ENCODE measurements around the gene TUBGCP5. TPM values are rescaled to one million over a fixed set of nuclear protein-coding genes. Genes with fewer than 3 reads are reported as not detected.

The TUBGCP5 gene
- total and polyA plus RNA-seq, 2 of the 4 experiments (the other 2 are of a cell fraction): 13.0 to 19.4 TPM

DNA sequence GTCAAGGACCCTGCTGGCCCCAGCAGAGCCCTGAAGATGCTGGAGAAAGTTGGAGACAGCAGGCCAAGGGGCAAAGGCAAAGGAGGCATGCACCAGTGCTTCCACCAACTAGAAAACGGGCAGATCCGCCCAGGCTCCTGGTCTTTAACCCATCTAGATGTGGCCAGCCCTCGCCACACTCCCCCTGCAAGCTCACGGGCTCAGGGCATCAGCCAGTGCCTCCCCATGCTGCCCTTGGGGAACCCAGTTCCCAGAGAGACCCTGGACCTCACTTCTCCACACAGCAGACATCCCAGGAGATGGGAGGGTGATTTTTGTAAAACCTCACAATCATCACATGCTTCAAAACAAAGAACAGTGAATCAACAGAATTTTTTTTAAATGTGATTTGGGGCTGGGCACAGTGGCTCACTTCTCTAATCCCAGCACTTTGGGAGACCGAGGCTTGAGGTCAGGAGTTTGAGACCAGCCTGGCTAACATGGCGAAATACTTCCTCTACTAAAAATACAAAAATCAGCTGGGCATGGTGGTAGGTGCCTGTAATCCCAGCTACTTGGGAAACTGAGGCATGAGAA, 83.7 kb downstream of the TUBGCP5 start:
- H2BK5ac ChIP-seq (ENCODE audit: low read depth, low read length, poor library complexity, severe bottlenecking): no peak overlapping the region
- no peaks in the 10 kb centered on the region for H3K27me3 ChIP-seq (ENCODE audit: control insufficient read depth, insufficient read depth, low read length)
- peaks cover 13% of the 10 kb centered on the region for H3K9me1 ChIP-seq (ENCODE audit: insufficient read depth, low read length)
- H4K5ac ChIP-seq (ENCODE audit: low read depth, low read length): no peak overlapping the region
- no peak overlapping the region for H2BK15ac ChIP-seq (ENCODE audit: low read depth, low read length)
- peaks cover 88% of the 10 kb centered on the region for H4K20me1 ChIP-seq (ENCODE audit: insufficient read depth, low read length)
- TF ChIP-seq RFX5 (IDR thresholded peaks at IDR 0.05; ENCODE audit: low read depth, low read length) (no peak), CHD1 (IDR thresholded peaks at IDR 0.05; ENCODE audit: low read depth, low read length) (no peak), NFE2L2 (IDR thresholded peaks at IDR 0.05; ENCODE audit: low read depth, low read length) (no peak), CTCF (conservative IDR thresholded peaks at IDR 0.05; ENCODE audit: low read depth, low read length) (no peak), FOS (IDR thresholded peaks at IDR 0.05; ENCODE audit: low read depth, low read length) (no peak), MAZ (IDR thresholded peaks at IDR 0.05; ENCODE audit: borderline replicate concordance, low read depth, low read length) (no peak), RCOR1 (IDR thresholded peaks at IDR 0.05; ENCODE audit: insufficient replicate concordance, low read length) (no peak), RAD21 (IDR thresholded peaks at IDR 0.05; ENCODE audit: low read length) (no peak), SMC3 (IDR thresholded peaks at IDR 0.05; ENCODE audit: low read depth, low read length) (no peak), CEBPB (IDR thresholded peaks at IDR 0.05; ENCODE audit: low read depth, low read length) (no peak), BHLHE40 (IDR thresholded peaks at IDR 0.05; ENCODE audit: low read depth, low read length) (no peak), MXI1 (IDR thresholded peaks at IDR 0.05; ENCODE audit: borderline replicate concordance, low read depth, low read length) (no peak)
- TF ChIP-seq, protein P1, sequence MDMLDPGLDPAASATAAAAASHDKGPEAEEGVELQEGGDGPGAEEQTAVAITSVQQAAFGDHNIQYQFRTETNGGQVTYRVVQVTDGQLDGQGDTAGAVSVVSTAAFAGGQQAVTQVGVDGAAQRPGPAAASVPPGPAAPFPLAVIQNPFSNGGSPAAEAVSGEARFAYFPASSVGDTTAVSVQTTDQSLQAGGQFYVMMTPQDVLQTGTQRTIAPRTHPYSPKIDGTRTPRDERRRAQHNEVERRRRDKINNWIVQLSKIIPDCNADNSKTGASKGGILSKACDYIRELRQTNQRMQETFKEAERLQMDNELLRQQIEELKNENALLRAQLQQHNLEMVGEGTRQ (IDR thresholded peaks at IDR 0.05; ENCODE audit: low read depth, low read length): no peak
- TF ChIP-seq, protein P2, sequence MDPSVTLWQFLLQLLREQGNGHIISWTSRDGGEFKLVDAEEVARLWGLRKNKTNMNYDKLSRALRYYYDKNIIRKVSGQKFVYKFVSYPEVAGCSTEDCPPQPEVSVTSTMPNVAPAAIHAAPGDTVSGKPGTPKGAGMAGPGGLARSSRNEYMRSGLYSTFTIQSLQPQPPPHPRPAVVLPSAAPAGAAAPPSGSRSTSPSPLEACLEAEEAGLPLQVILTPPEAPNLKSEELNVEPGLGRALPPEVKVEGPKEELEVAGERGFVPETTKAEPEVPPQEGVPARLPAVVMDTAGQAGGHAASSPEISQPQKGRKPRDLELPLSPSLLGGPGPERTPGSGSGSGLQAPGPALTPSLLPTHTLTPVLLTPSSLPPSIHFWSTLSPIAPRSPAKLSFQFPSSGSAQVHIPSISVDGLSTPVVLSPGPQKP (IDR thresholded peaks at IDR 0.05; ENCODE audit: borderline replicate concordance, low read depth, low read length): no peak
- ATAC-seq (ENCODE audit: low read depth) (no peak), DNase-seq (no peak)
- CTCF ChIA-PET: no interaction called here
- no TSS peak for BruUV-seq (replicated peaks)
- no peak overlapping the region for H3K27ac ChIP-seq (ENCODE audit: insufficient read depth, low read length)
- no peak overlapping the region for H2AK9ac ChIP-seq (replicated peaks; ENCODE audit: low read depth, low read length, poor library complexity)
- POLR2A ChIA-PET (ENCODE audit: unreplicated experiment): no interaction called here
- intact Hi-C loops (cut with micrococcal nuclease) (no loop called here), dilution Hi-C loops (cut with HindIII; ENCODE audit: low sequenced_read_pairs, unreplicated experiment) (no loop called here), in situ Hi-C loops (cut with MboI; ENCODE audit: low sequenced_read_pairs) (no loop called here)
- no peak overlapping the region for H3K4me2 ChIP-seq (ENCODE audit: low read depth, low read length)
- H3K36me3 ChIP-seq (ENCODE audit: control insufficient read depth, insufficient read depth, low read length): no peaks in the 10 kb centered on the region; the same call in 1 of the 2 replicates
- no peak overlapping the region for H2BK20ac ChIP-seq (ENCODE audit: low read depth, low read length)
- H4K91ac ChIP-seq (ENCODE audit: insufficient read depth, low read depth, low read length): no peak overlapping the region
- no peak overlapping the region for H3K4me3 ChIP-seq (ENCODE audit: insufficient read depth, low read depth, low read length)
- H4K8ac ChIP-seq (ENCODE audit: low read depth in 2 of 2, low read length in 2 of 2): no peak overlapping the region
- no peak overlapping the region for H2AK5ac ChIP-seq (ENCODE audit: low read depth, low read length)
- H3K4ac ChIP-seq (ENCODE audit: low read depth, low read length): no peak overlapping the region
- no peaks in the 10 kb centered on the region for H3K9me3 ChIP-seq (ENCODE audit: control insufficient read depth, insufficient read depth, low read length)
- no peak overlapping the region for H3K23ac ChIP-seq (ENCODE audit: low read depth, low read length)
- peaks cover 14% of the 10 kb centered on the region for H3K4me1 ChIP-seq (ENCODE audit: control insufficient read depth, insufficient read depth, low read length)
- no peak overlapping the region for H2BK120ac ChIP-seq (ENCODE audit: low read depth, low read length)
- H3K79me1 ChIP-seq (ENCODE audit: low read depth in 1 of 2, low read length in 2 of 2): peaks cover 15 to 83% of the 10 kb centered on the region in 2 experiments; a peak in 3 of 4 replicates
- no peak overlapping the region for H3K14ac ChIP-seq (replicated peaks; ENCODE audit: low read depth, low read length)
- H2AFZ ChIP-seq (replicated peaks; ENCODE audit: low read length, poor library complexity): no peak overlapping the region
- no CpG with 5 or more reads among the region's 6 CpGs for WGBS, 2 experiments (ENCODE audit: extremely low coverage in 2 of 2, insufficient read length in 1 of 2)
- no peak overlapping the region for H3K56ac ChIP-seq (ENCODE audit: extremely low read depth, insufficient read depth, low read length)
- no peak overlapping the region for H3K9ac ChIP-seq (ENCODE audit: low read depth, low read length)
- H3K18ac ChIP-seq (ENCODE audit: low read depth, low read length): no peak overlapping the region

Measured in IMR-90 (cell line).